Activated T-helper 1 cell treated with anti-CD3 and anti-CD28 coated beads, Interleukin-2, amount 50 U/mL, for 16 hours (primary cell): Measurements from ENCODE around the gene HSD17B2.

ENCODE experiments used
- DNase-seq, 2 donors: peaks; one replicate each; pipeline ENCODE4 v3.0.0-alpha.2; 2020; ENCODE audit warnings: low read depth in 1 of 2, low spot score in 1 of 2

The HSD17B2 gene

GRCh38 chr16:82049484-82049883 is 14.4 kb downstream of the HSD17B2 start:
- no peak for DNase-seq

- DNase-seq = no peak
Measured at GRCh38 chr16:82050506-82050905, 15.5 kb downstream of the HSD17B2 start.

DNA sequence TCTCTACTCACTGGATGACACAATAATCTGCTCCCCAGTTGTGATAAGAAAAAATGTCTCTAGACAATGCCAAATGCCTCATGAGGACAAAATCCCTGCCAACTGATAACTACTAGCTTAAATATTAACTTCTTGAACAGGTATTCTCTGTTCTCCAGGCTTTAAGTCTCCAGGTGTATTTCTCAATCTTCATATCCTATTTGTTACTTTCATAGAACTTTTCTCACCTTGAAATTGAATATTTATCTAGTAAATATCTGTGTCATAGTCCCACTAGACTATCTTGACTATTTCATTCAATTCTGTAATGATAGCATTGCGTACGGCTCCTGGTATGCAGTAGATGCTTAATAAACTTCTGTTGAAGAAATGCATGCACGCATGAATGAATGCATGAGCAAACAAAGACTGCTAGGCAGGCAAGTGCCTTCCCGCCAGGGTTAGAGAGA is 15.9 kb downstream of the HSD17B2 start:
- no peak for DNase-seq

GRCh38 chr16:82051656-82052055 is 16.6 kb downstream of the HSD17B2 start:
- no peak for DNase-seq

GRCh38 chr16:82055117-82055516 is 20.1 kb downstream of the HSD17B2 start:
- no peak for DNase-seq

- DNase-seq = no peak
Measured at GRCh38 chr16:82055728-82056549, 20.9 kb downstream of the HSD17B2 start.

GRCh38 chr16:82056550-82056896 is 21.5 kb downstream of the HSD17B2 start:
- DNase-seq = no peak

- DNase-seq = no peak
Measured at GRCh38 chr16:82059161-82059982, 24.3 kb downstream of the HSD17B2 start.

DNA sequence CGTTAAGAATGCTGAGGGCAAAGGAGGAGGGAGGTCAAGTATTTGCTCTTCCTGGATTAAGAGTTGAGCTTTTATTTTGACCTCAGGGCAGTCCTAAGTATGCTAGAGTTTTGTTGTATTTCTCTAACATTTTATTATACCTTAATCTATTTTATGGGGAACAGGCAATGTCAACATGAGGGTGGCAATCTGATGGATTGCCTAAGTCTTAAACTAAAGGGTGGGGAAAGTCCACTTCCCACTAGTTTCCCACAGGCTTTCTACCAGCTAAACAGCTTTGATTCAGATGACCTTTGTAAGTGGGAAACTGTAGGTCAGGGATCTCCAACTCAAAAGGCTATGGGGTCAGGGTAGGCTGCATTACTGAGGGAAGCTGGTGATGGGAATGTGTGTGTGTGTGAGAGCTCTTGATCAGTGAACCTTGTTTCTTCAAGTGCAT is 24.9 kb downstream of the HSD17B2 start:
- no peak for DNase-seq

DNA sequence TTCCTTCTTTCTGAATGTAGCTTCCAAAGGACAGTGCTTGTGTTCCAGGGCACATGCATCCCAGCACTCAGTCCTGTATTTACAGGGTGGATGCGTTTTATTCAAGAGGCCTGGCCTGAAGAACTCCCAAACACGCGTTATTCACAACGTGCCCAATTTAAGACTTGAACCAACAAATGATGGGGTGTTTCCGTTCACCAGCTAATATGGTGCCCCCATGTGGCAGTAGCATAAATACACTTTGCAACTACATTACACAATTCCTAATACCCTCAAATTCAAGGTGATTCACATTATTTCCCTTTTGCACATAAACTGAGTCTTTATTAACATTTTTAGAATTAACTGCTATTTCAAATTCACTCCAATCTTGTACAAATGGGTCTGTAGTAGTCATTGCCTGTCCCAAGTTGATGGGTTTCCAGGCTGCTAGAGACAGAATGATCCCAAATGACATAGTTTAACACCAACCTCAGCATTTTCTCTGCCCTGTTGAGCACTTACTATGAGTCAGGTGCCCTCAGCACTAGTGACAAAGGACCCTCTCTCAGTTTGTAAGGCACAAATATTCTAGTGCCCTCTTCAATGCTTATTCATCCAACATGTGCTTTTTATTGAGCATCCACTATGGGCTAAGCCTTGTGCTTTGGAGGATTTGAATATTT is 26.9 kb downstream of the HSD17B2 start:
- no peak for DNase-seq

- no peak for DNase-seq
Measured at GRCh38 chr16:82062645-82063058, 27.6 kb downstream of the HSD17B2 start.

DNA sequence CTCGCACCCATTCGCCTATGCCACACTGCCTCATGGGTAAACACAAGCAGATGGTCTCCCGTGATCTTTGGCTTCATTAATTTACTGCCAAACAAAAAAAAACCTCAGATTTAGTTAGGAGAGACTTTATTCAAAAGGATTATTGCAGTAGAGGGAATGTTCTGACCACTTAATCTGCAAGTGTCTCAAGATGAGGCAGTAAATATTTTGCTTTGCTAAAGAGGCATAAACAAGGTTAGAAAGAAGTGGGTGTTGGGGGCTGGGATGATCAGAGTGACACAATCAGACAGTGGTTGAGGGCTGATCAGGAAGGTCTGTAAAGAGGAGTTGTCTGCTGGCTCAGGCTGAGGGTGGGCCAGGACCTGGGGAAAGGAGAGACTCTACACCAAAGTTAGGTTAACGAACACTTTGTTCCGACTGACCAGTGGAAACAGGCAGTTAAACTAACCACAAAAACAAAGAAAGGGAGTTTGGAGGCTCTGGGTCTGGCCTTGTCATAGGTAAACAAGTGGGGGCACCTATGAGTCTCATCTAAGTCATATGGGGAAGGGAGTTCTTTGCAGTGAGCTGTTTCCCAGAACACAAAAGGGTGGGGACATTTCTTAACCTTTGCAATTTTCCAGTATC is 28.5 kb downstream of the HSD17B2 start:
- no peak for DNase-seq

DNA sequence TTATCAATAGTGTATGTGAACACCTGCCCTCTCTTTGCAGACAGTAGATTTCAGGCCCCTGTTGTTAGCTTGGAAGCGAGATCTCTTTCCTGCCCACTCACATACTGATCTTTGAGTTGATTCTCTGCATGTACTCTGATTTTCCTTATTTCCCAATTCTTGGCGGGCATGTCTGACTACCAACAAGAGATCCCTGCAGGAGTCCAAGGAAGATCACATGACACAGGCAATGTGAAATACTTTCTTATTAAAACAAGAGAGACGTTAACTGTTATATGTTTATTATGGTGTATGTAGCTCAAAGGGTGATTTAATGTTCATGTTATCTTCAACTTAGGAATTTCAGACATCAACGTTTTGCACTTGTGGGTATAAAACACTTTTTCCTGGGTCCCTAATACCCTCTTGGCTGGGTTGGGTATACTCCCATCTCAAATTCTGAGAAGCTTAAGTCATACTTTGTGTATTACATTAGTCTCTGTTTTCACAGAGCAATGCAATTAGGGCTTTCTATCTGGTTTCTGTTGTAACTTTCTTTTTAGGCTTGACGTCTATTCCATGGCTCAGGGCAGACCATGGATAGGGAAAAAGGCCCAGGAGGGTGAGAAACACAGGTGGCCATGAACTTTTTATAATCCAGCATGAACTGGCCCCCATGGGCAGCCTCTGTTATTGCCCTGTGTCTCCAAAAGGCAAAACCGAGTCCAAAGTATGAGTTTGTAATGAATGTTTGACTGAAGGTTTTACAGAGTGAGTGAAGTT is 32.2 kb downstream of the HSD17B2 start:
- DNase-seq = no peak

DNA sequence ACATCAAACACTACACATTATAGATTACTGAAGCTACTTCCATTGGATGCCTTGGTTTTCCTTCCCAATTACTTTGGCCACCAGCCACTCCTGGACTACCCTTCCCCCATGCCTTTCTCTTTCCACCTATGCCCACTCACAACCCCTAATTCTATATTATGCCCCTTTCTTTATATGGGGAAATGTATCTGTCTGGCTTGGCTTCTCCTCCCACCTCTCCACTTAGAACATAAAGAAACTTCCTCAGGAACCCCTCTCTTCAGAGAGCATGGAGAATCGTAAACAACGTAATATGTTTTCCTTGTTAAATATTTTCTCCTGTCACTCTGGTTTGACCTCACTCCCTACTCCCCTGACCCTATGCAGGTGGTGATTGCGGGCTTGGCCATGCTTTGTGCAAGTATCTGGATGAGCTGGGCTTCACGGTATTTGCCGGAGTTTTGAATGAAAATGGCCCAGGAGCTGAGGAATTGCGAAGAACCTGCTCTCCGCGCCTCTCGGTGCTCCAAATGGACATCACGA is 32.8 kb downstream of the HSD17B2 start:
- DNase-seq = no peak

DNA sequence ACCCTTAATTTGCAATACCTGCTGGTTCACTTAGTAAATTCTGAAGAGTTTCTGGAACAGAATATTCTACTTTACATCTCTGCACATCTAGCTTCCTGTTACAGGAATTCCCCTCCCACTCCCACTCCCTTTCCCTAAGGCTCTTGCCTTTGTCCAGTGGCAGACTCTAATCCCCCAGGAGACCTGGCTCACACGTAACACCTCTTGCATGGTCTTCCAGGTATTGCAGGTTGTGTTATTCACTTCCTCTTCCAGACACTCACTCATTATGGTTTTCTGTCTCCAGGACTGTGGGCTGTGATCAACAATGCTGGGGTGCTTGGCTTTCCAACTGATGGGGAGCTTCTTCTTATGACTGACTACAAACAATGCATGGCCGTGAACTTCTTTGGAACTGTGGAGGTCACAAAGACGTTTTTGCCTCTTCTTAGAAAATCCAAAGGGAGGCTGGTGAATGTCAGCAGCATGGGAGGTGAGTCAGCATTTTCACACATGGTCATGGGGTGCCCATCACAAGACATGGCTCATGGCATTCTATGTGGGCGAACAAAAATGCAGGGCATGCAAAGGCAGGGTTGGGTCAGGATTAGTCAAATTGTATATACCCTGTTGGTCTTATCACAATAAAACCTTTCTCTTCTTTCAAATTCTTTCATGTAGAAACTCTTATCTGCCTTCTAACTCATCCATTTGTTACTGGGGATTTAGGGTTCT is 35.8 kb downstream of the HSD17B2 start:
- no peak for DNase-seq

- DNase-seq = no peak
Measured at GRCh38 chr16:82071421-82071820, 36.4 kb downstream of the HSD17B2 start.

GRCh38 chr16:82072313-82072712 is 37.3 kb downstream of the HSD17B2 start:
- no peak for DNase-seq

- no peak for DNase-seq
Measured at GRCh38 chr16:82074019-82074558, 39.0 kb downstream of the HSD17B2 start.

- DNase-seq = no peak
Measured at GRCh38 chr16:82078125-82078524, 43.1 kb downstream of the HSD17B2 start.
